Measurements from ENCODE around the gene ZNF32. TPM values are rescaled to one million over a fixed set of nuclear protein-coding genes. Genes with fewer than 3 reads are reported as not detected.
A peak's percentile ranks its signal among the peaks of the same experiment; 100 is the strongest.

Gene ZNF32
- total RNA-seq, 2 donors from 2014 or later = 15.7 to 17.7 TPM

- intact Hi-C loops (cut with DNase I) = loop anchor here (5.0 to 10.0 kb wide), 2 partner anchors 330 to 613 kb away; no protein-coding TSS in a partner anchor
- H3K9ac ChIP-seq (ENCODE audit: low read depth in 2 of 2, low read length in 2 of 2) = no peak overlapping the region
- no peak overlapping the region for H3K4me3 ChIP-seq
- no peaks in the 10 kb centered on the region for H3K36me3 ChIP-seq
- no peaks in the 10 kb centered on the region for H3K27me3 ChIP-seq
- no peaks in the 10 kb centered on the region for H3K9me3 ChIP-seq
- no peaks in the 10 kb centered on the region for H3K4me1 ChIP-seq
- TF ChIP-seq, protein P1, sequence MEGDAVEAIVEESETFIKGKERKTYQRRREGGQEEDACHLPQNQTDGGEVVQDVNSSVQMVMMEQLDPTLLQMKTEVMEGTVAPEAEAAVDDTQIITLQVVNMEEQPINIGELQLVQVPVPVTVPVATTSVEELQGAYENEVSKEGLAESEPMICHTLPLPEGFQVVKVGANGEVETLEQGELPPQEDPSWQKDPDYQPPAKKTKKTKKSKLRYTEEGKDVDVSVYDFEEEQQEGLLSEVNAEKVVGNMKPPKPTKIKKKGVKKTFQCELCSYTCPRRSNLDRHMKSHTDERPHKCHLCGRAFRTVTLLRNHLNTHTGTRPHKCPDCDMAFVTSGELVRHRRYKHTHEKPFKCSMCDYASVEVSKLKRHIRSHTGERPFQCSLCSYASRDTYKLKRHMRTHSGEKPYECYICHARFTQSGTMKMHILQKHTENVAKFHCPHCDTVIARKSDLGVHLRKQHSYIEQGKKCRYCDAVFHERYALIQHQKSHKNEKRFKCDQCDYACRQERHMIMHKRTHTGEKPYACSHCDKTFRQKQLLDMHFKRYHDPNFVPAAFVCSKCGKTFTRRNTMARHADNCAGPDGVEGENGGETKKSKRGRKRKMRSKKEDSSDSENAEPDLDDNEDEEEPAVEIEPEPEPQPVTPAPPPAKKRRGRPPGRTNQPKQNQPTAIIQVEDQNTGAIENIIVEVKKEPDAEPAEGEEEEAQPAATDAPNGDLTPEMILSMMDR (IDR thresholded peaks at IDR 0.05) = no peak
- no peak overlapping the region for H3K27ac ChIP-seq
- no peak for DNase-seq
Measured at GRCh38 chr10:43694526-43694925, 45.8 kb upstream of the ZNF32 start.

GRCh38 chr10:43693602-43694001, 44.9 kb upstream of the ZNF32 start:
- no peaks in the 10 kb centered on the region for H3K9me3 ChIP-seq
- no peaks in the 10 kb centered on the region for H3K4me1 ChIP-seq
- TF ChIP-seq, protein P1 (IDR thresholded peaks at IDR 0.05) = no peak
- H3K36me3 ChIP-seq = no peaks in the 10 kb centered on the region
- H3K4me3 ChIP-seq = no peak overlapping the region
- H3K27ac ChIP-seq = no peak overlapping the region
- no peaks in the 10 kb centered on the region for H3K27me3 ChIP-seq
- intact Hi-C loops (cut with DNase I) = loop anchor here (5.0 to 10.0 kb wide), 2 partner anchors 331 to 614 kb away; no protein-coding TSS in a partner anchor
- DNase-seq = no peak
- H3K9ac ChIP-seq (ENCODE audit: low read depth in 2 of 2, low read length in 2 of 2) = no peak overlapping the region

GRCh38 chr10:43692051-43692825, 43.6 kb upstream of the ZNF32 start:
- no peak for DNase-seq
- Histone ChIP-seq H3K9ac (ENCODE audit: low read depth in 2 of 2, low read length in 2 of 2) (no peak overlapping the region), H3K9me3 (no peaks in the 10 kb centered on the region), H3K4me1 (no peaks in the 10 kb centered on the region), H3K36me3 (no peaks in the 10 kb centered on the region), H3K4me3 (no peak overlapping the region), H3K27ac (no peak overlapping the region), H3K27me3 (no peaks in the 10 kb centered on the region)
- intact Hi-C loops (cut with DNase I) = loop anchor here (5.0 to 10.0 kb wide), 2 partner anchors 333 to 615 kb away; no protein-coding TSS in a partner anchor
- TF ChIP-seq, protein P1 (IDR thresholded peaks at IDR 0.05) = no peak

- TF ChIP-seq, protein P1 (IDR thresholded peaks at IDR 0.05) = no peak
- no peaks in the 10 kb centered on the region for H3K9me3 ChIP-seq
- H3K4me1 ChIP-seq = no peaks in the 10 kb centered on the region
- H3K27me3 ChIP-seq = no peaks in the 10 kb centered on the region
- intact Hi-C loops (cut with DNase I) = loop anchor here (5.0 to 10.0 kb wide), 2 partner anchors 333 to 616 kb away; no protein-coding TSS in a partner anchor
- DNase-seq = no peak
- no peak overlapping the region for H3K9ac ChIP-seq (ENCODE audit: low read depth in 2 of 2, low read length in 2 of 2)
- no peak overlapping the region for H3K27ac ChIP-seq
- no peaks in the 10 kb centered on the region for H3K36me3 ChIP-seq
- H3K4me3 ChIP-seq = no peak overlapping the region
Measured at GRCh38 chr10:43691485-43691884, 42.8 kb upstream of the ZNF32 start.

- Histone ChIP-seq H3K27ac (peak overlapping the region; percentile 5), H3K9me3 (no peaks in the 10 kb centered on the region), H3K36me3 (no peaks in the 10 kb centered on the region), H3K4me1 (no peaks in the 10 kb centered on the region), H3K27me3 (no peaks in the 10 kb centered on the region), H3K9ac (ENCODE audit: low read depth in 2 of 2, low read length in 2 of 2) (peak overlapping the region; percentile 52 to 76), H3K4me3 (peak overlapping the region; percentile 35)
- intact Hi-C loops (cut with DNase I) = loop anchor here (5.0 to 10.0 kb wide), 3 partner anchors 335 to 697 kb away; partner anchors contain the start of gene CXCL12
- TF ChIP-seq, protein P1 (IDR thresholded peaks at IDR 0.05) = peak; percentile 86
- peak; percentile 87 for DNase-seq
Measured at GRCh38 chr10:43689955-43690771, 41.5 kb upstream of the ZNF32 start.

All from colonic mucosa (tissue), 4 donors.